ENCODE results near the gene NUP210. TPM values are rescaled to one million over a fixed set of nuclear protein-coding genes. Genes with fewer than 3 reads are reported as not detected.

The NUP210 gene
- total RNA-seq, 1 experiment from 2014 or later, result 11.4 TPM

DNA sequence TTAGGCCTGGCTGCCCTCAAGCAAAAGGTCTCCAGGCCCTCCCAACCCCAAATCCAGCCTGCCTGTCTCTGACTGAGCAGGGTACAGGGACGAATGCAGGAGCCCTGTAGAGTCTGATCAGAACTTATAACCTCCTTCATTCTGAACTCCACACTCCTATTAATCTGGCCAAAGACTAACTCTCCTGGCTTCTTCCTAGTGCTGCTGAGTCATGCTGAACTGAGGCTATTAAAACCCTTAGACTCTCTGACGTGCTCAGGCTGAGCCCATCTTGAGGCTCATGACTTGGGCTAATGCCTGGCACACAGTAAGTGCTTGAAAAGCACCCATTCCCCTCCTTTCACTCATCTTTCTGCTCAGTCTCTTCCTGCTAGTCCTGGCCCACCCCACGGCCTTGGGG, 81.9 kb downstream of the NUP210 start:
- no TSS peak for BruUV-seq (replicated peaks)
- TF ChIP-seq EZH2 (IDR thresholded peaks at IDR 0.05; ENCODE audit: borderline replicate concordance, low read depth, low read length, poor library complexity, severe bottlenecking), result no peak
- no peak for TF ChIP-seq CTCF (conservative IDR thresholded peaks at IDR 0.05; ENCODE audit: low read depth, low read length)
- no peaks in the 10 kb centered on the region for H3K9me3 ChIP-seq (ENCODE audit: low read depth, low read length, poor library complexity, severe bottlenecking)
- POLR2A ChIA-PET (ENCODE audit: low non-redundant PET), result no interaction called here
- no peak overlapping the region for H3K4me3 ChIP-seq (ENCODE audit: low read depth, low read length, poor library complexity, severe bottlenecking)
- no peak for DNase-seq (ENCODE audit: low spot score)
- H3K36me3 ChIP-seq (ENCODE audit: insufficient read depth, low read length, poor library complexity, severe bottlenecking), result no peaks in the 10 kb centered on the region
- H3K4me1 ChIP-seq (ENCODE audit: insufficient read depth, low read length, poor library complexity, severe bottlenecking), result no peaks in the 10 kb centered on the region
- CTCF ChIA-PET, result no interaction called here
- no peaks in the 10 kb centered on the region for H3K27me3 ChIP-seq (replicated peaks; ENCODE audit: insufficient read depth, low read depth, low read length, poor library complexity)
- H3K27ac ChIP-seq (ENCODE audit: low read depth, low read length, poor library complexity, severe bottlenecking), result no peak overlapping the region
- intact Hi-C loops (cut with micrococcal nuclease; ENCODE audit: unreplicated experiment), result no loop called here

DNA sequence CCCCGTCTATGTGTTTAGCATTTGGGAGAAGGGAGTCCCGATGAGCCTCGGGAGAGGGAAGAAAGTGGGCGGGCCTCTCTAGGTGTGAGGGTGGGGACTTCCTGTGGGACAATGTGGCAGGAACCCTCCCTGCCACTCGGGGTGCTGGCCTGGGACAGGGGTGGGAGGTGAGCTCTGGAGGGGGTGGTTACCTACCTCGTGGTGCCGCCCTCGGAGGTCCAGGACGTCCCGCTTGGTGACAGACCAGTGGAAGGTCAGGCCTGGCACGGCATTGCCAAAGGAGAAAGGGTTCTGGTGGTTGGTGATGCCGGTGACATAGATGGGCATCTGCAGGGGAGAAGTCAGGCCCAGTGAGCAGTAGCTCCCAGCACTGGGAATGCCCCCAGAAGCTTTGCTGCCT, 83.5 kb downstream of the NUP210 start:
- H3K27me3 ChIP-seq (replicated peaks; ENCODE audit: insufficient read depth, low read depth, low read length, poor library complexity), result no peaks in the 10 kb centered on the region
- no peak for DNase-seq (ENCODE audit: low spot score)
- no peaks in the 10 kb centered on the region for H3K36me3 ChIP-seq (ENCODE audit: insufficient read depth, low read length, poor library complexity, severe bottlenecking)
- BruUV-seq (replicated peaks), result no TSS peak
- no peaks in the 10 kb centered on the region for H3K4me1 ChIP-seq (ENCODE audit: insufficient read depth, low read length, poor library complexity, severe bottlenecking)
- CTCF ChIA-PET, result no interaction called here
- no peaks in the 10 kb centered on the region for H3K9me3 ChIP-seq (ENCODE audit: low read depth, low read length, poor library complexity, severe bottlenecking)
- no peak overlapping the region for H3K27ac ChIP-seq (ENCODE audit: low read depth, low read length, poor library complexity, severe bottlenecking)
- no peak overlapping the region for H3K4me3 ChIP-seq (ENCODE audit: low read depth, low read length, poor library complexity, severe bottlenecking)
- POLR2A ChIA-PET (ENCODE audit: low non-redundant PET), result no interaction called here
- intact Hi-C loops (cut with micrococcal nuclease; ENCODE audit: unreplicated experiment), result no loop called here
- TF ChIP-seq CTCF (conservative IDR thresholded peaks at IDR 0.05; ENCODE audit: low read depth, low read length), result no peak
- TF ChIP-seq EZH2 (IDR thresholded peaks at IDR 0.05; ENCODE audit: borderline replicate concordance, low read depth, low read length, poor library complexity, severe bottlenecking), result no peak

DNA sequence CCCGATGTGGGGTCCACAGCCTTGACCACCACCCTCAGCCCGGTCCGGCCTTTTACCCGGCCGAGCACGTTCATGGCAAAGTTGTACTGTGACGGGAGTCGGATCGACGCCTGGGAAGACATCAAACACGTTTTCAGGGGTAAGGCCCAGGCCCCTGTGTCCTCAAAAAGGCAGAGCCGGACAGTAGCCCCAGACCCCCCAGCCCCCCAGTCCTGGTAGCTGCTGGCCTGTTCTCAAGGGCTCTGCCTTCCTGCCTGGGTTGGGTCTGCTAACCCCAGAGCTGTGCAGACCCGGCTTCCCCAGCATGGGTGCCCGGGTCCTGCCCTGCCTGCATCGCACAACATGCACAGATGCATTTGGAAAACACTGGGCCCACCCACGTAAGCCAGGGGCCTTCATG, 84.6 kb downstream of the NUP210 start:
- ChIA-PET CTCF (no interaction called here), POLR2A (ENCODE audit: low non-redundant PET) (no interaction called here)
- TF ChIP-seq EZH2 (IDR thresholded peaks at IDR 0.05; ENCODE audit: borderline replicate concordance, low read depth, low read length, poor library complexity, severe bottlenecking) (no peak), CTCF (conservative IDR thresholded peaks at IDR 0.05; ENCODE audit: low read depth, low read length) (no peak)
- H3K4me3 ChIP-seq (ENCODE audit: low read depth, low read length, poor library complexity, severe bottlenecking), result no peak overlapping the region
- no peak overlapping the region for H3K27ac ChIP-seq (ENCODE audit: low read depth, low read length, poor library complexity, severe bottlenecking)
- no peaks in the 10 kb centered on the region for H3K4me1 ChIP-seq (ENCODE audit: insufficient read depth, low read length, poor library complexity, severe bottlenecking)
- no peaks in the 10 kb centered on the region for H3K9me3 ChIP-seq (ENCODE audit: low read depth, low read length, poor library complexity, severe bottlenecking)
- intact Hi-C loops (cut with micrococcal nuclease; ENCODE audit: unreplicated experiment), result no loop called here
- no TSS peak for BruUV-seq (replicated peaks)
- no peak for DNase-seq (ENCODE audit: low spot score)
- no peaks in the 10 kb centered on the region for H3K27me3 ChIP-seq (replicated peaks; ENCODE audit: insufficient read depth, low read depth, low read length, poor library complexity)
- H3K36me3 ChIP-seq (ENCODE audit: insufficient read depth, low read length, poor library complexity, severe bottlenecking), result no peaks in the 10 kb centered on the region

Data from A673 (cell line).